GM23248 (cell line): ENCODE data around the gene COPS7B.

Experiments
- EZH2 ChIP-seq: fragments of 200-600 bp; sonication (generic); IDR thresholded peaks from 2 replicates; pipeline ENCODE4 v1.6.1; 2018; ENCODE audit warnings: antibody characterized with exemption, mild to moderate bottlenecking; ENCODE audit not compliant: insufficient read depth, poor library complexity, severe bottlenecking
- EZH2phosphoT487 ChIP-seq: fragments of 200-600 bp; sonication (generic); IDR thresholded peaks from 2 replicates; pipeline ENCODE4 v1.6.1; 2018; ENCODE audit warnings: antibody characterized with exemption, moderate library complexity, mild to moderate bottlenecking, low read depth; ENCODE audit not compliant: insufficient read depth

GRCh38 chr2:231751042-231751815 lies 35.0 kb upstream of the COPS7B start:
- no peak for TF ChIP-seq EZH2
- TF ChIP-seq EZH2phosphoT487 = no peak
